T-helper 1 cell treated with Interleukin-12 subunit alpha and Interleukin-12 subunit beta and Interleukin-4 antibody, amounts not matched to agents 30 μg/mL and 1 μg/mL, for 36 hours (primary cell): ENCODE data around the gene PTOV1.

Source experiments
- H3K27ac Mint-ChIP-seq: one replicate; pipeline ENCODE4 v1.8.0; 2021; ENCODE audit warnings: mild to moderate bottlenecking, mixed read lengths
- H3K27me3 Mint-ChIP-seq: one replicate; pipeline ENCODE4 v1.8.0; 2021; ENCODE audit warnings: low read depth, mixed read lengths
- H3K36me3 Mint-ChIP-seq: one replicate; pipeline ENCODE4 v1.8.0; 2021; ENCODE audit warnings: low read depth, mixed read lengths
- H3K4me1 Mint-ChIP-seq: one replicate; pipeline ENCODE4 v1.8.0; 2021; ENCODE audit warnings: low read depth, mixed read lengths
- H3K4me3 Mint-ChIP-seq: one replicate; pipeline ENCODE4 v1.8.0; 2021; ENCODE audit warnings: mild to moderate bottlenecking, moderate library complexity, mixed read lengths
- H3K9me3 Mint-ChIP-seq: one replicate; pipeline ENCODE4 v1.8.0; 2021; ENCODE audit warnings: mixed read lengths

The PTOV1 gene

DNA sequence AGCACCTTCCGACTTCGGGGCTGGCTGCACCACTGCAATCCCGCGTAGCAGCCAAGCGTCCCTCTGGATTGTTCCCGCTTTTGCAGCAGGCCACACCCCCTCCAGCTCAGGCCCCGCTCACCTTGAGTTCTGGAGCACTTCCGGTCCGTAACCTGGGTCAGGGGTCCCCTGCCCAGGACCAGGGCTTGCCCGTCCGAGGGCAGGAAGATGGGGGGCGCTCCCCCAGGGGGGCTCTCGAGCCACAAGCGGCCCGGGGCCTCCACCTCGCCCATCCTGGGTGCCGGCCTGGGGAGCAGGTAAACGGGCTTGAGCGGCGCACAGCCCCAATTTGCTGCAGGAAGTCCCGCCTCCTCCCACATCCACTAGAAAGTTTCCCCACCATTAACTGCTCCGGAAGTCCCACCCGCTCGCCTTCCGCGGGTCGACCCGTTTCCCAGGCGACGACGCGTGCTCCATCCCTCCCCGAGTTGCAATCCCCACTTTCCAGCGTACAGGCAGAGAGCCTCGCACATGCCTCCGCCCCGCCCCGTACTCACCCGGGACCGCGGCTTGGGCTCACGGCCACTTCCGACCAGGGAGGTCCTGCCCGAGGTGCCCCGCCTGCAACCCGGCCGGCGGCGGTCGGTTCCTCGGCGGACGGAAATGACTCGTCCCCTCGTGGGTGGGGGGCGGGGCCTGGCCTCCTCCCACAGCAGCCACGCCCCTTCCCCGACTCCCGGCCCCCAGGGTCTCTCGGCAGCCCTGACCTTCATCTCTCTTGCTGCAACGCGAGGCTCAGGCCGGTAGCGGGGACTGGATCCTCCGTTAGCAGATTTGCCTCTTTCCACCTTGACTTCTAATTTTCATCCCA, 16.2 kb downstream of the PTOV1 start, which contains the start of gene PNKP:
Gene PNKP, minus strand, starts transcription at position 644 of the 850 bp plus-strand sequence. Its CDS starts 372 bp downstream, at position 272.
- Mint-ChIP-seq H3K4me3 (peak within 1 kb of the TSS; percentile 98), H3K27ac (no peak within 1 kb of the TSS), H3K36me3 (peaks cover 31% of the 10 kb centered on the region), H3K4me1 (peaks cover 39% of the 10 kb centered on the region), H3K9me3 (no peaks in the 10 kb centered on the region), H3K27me3 (no peaks in the 10 kb centered on the region)

DNA sequence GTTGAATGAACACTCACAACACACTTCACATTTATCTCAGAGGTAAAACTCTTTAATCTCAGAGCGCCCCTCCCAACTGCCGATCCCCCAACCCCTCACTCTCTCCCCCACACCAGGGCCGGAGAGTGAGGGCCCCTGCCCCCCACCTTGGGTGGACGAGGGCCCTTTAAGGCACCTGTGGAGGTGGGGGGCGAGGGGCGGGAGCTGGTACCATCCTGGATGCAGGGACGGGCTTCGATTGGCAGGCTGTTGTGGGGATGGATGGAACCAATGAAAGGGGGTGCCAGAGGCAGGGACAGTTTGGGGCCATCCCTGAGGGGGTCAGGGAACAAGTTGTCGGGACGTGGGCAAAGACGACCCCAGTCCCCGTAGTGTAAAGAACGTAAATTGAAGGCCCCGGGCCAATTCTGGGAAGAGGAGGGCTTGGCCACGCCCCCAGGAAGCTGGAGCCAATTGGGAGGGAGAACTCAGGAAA, 18.1 kb downstream of the PTOV1 start:
- H3K4me3 Mint-ChIP-seq: no peak overlapping the region
- no peaks in the 10 kb centered on the region for H3K9me3 Mint-ChIP-seq
- H3K27ac Mint-ChIP-seq: no peak overlapping the region
- H3K36me3 Mint-ChIP-seq: peaks cover 24% of the 10 kb centered on the region
- H3K4me1 Mint-ChIP-seq: peaks cover 39% of the 10 kb centered on the region
- no peaks in the 10 kb centered on the region for H3K27me3 Mint-ChIP-seq

DNA sequence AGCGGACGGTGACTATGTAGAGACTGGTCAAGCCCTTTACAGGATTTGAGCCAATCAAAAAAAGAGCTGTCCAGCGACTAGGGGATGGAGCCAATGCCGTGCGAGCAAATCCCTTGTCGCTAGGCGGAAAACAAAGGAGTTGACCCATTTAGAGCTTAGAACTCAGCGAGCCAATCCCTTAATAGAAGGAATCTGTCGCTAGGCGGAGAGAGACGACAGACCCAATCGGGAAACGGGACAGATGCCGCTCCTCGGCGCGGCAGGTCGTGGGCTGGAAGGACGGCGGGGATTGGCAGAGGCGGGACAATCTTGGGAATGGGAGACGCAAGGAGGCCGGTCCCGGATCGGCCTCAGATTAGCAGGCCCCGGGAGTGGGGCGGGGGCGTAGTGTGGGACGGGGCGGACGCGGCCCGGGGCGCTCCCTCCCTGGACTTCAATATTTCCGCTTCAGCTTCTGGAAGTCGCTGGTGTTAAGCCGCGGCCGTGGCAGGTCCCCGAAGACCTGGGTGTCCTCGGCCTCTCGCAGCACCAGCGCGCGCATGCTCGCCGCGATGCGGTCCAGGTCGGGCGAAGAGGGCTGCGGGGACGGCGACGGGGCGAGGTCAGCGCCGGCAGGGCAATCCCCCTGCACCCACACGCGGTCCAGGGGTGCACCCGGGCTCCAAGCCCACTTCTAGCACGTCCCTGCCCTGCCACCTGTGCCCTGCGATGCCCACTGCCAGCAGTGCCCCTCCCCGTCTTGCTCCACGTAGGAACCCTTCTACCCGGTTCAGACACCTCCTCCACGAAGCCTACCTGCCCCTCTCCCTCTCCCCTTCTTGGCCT, 18.7 kb downstream of the PTOV1 start:
- Mint-ChIP-seq H3K4me3 (peak overlapping the region; percentile 72), H3K9me3 (no peaks in the 10 kb centered on the region), H3K27ac (peak overlapping the region; percentile 73), H3K27me3 (no peaks in the 10 kb centered on the region), H3K4me1 (peaks cover 39% of the 10 kb centered on the region), H3K36me3 (peaks cover 17% of the 10 kb centered on the region)

DNA sequence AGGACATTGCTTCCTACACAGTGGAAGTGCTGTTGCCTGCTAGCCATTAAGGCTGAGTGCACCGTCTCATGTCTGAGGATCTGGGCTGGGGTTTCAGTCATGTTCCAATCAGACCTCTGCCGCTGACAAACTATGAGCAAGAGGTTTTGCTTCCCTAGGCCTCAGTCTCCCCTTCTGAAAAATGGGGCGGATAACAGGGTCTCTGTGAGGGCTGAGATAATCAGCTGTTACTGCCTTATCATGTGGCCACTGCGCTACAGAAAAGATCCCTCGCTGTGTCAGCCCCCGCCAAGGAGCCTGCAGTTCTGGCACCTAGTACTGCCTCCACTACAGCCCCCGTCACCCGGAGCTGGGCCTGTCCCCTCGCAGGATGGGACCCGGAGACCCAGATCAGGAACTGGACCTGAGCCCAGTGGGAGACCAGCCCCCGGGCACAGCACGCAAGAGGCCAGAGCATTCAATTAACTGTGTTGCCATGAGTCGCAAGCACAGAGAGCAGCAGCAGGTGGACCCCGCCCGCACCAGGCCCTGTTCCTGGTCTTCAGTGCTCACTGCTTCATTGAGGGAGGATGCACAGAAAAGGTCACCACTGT, 19.4 kb downstream of the PTOV1 start:
- peaks cover 13% of the 10 kb centered on the region for H3K36me3 Mint-ChIP-seq
- no peaks in the 10 kb centered on the region for H3K9me3 Mint-ChIP-seq
- peak overlapping the region; percentile 72 for H3K4me3 Mint-ChIP-seq
- peak overlapping the region; percentile 73 for H3K27ac Mint-ChIP-seq
- H3K4me1 Mint-ChIP-seq: peaks cover 40% of the 10 kb centered on the region
- no peaks in the 10 kb centered on the region for H3K27me3 Mint-ChIP-seq

DNA sequence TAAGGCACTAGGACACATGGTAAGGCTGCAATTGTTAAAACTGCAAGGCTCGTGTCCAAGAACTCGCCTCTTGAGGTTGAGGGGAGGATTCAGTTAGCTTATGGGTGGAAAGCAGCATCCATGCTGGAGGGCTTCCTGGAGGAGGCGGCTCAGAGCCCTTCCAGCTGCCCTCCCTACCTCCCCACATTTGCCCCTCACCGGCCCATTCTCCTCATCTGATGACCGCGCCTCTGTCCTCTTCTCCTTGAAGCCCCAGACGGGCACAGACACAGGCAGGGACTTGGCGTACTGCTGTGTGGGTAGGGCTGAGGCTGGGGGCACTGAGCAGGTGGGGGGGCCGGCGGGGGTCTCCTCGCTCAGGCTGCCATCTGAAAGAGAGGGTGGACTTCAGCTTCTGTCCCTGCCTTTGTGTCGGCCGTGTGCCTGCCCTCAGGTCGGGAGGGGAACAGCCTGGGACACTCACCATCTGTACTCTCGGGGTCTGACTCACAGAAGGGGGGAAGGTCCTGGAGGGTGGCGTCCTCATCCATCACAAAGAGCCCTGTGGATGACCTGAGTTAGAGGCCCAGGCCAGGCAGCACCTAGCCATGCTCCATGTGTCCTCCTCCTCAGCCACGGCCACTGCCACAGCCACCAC, 20.5 kb downstream of the PTOV1 start:
- Mint-ChIP-seq H3K36me3 (peaks cover 7% of the 10 kb centered on the region), H3K4me1 (peaks cover 34% of the 10 kb centered on the region), H3K27ac (peak overlapping the region; percentile 78)

DNA sequence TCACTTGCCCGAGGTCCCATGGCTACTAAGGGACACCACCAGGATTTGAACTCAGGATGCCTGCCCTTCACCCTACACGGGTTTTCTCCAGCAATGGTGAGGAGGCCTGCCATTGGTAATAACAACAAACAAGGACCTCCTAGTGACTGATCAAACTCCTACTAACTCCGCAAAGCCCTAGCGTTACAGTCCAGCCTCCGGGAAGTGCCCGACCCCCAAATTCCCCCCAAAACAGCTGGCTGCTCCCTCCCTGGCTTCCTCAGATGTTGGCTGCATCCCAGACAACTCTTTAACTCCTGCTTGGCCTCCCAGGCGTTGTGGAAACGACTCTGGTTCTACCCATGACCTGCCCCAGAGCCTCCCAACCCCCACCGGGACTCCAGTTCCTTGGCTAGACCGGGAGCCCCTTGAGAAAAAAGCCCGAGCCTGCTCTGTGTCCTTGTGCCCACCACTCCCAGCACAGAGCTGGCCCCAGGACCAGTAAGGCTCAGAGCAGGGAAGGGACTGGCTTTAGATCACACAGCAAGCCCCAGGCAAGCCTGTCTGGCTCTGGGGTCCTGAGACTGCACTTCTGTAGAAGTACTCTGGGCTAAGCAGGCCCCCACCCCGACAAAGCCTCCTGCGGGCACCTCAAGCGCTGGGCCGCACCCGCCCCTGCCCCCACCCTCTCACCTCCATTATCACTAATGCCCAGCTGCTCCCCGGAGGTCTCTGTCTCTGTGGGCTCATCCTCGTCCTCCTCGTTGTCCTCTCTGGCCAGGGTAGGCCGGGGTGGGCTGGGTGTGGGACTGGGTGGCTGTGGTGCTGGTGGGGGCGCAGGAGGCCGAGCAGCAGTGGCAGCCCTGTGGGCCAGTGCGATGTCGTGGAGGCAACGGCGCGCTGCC, 21.5 kb downstream of the PTOV1 start:
- Mint-ChIP-seq H3K9me3 (no peaks in the 10 kb centered on the region), H3K4me1 (peaks cover 28% of the 10 kb centered on the region), H3K27ac (peak overlapping the region; percentile 78), H3K27me3 (no peaks in the 10 kb centered on the region), H3K36me3 (peaks cover 4% of the 10 kb centered on the region), H3K4me3 (no peak overlapping the region)

More for the DNA sequence above, 20.5 kb downstream of the PTOV1 start:
- Mint-ChIP-seq H3K4me3 (no peak overlapping the region), H3K9me3 (no peaks in the 10 kb centered on the region), H3K27me3 (no peaks in the 10 kb centered on the region)

DNA sequence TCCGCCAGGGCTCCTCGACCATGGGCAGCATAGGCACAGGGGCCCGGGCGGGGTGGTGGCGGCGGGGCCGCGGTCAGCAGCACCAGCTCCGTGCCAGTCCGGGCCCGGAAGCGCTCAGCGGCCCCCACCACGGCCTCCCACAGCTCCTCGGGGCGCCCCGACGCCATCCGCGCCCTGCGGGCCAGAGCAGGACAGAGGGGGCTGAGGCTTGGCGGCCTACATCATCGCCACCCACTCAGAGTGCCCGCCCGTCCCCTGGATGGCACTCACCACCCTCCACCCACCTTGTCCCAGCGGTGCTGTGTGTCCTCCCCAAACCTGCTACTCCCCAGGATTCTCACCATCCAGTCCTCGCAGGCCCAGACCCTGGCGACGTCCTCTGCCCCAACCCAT, 22.2 kb downstream of the PTOV1 start:
- Mint-ChIP-seq H3K4me3 (no peak overlapping the region), H3K27ac (no peak overlapping the region), H3K4me1 (peaks cover 27% of the 10 kb centered on the region), H3K9me3 (no peaks in the 10 kb centered on the region), H3K36me3 (peaks cover 7% of the 10 kb centered on the region), H3K27me3 (no peaks in the 10 kb centered on the region)

DNA sequence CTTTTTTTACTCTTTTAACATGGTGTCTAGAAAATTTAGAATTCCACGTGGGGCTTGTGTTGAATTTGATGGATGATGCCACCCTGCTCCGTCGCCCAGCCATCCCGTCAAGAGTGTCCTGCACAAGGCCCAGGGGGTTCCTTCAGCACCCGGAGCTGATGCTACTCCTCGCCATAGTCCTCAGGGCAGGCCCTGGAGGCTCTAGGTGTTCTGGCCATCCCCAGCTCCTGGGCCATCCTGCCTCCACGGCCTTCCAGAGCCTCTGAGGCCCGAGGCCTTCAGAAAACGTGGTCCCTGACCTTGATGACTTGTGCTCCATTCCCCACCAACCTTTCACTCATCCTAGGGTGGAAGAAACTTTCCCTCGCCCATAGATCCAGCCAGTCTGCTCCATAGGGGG, 22.9 kb downstream of the PTOV1 start:
- H3K27ac Mint-ChIP-seq: no peak overlapping the region
- no peaks in the 10 kb centered on the region for H3K27me3 Mint-ChIP-seq
- H3K4me1 Mint-ChIP-seq: peaks cover 31% of the 10 kb centered on the region
- H3K4me3 Mint-ChIP-seq: no peak overlapping the region
- H3K9me3 Mint-ChIP-seq: no peaks in the 10 kb centered on the region
- peaks cover 8% of the 10 kb centered on the region for H3K36me3 Mint-ChIP-seq

DNA sequence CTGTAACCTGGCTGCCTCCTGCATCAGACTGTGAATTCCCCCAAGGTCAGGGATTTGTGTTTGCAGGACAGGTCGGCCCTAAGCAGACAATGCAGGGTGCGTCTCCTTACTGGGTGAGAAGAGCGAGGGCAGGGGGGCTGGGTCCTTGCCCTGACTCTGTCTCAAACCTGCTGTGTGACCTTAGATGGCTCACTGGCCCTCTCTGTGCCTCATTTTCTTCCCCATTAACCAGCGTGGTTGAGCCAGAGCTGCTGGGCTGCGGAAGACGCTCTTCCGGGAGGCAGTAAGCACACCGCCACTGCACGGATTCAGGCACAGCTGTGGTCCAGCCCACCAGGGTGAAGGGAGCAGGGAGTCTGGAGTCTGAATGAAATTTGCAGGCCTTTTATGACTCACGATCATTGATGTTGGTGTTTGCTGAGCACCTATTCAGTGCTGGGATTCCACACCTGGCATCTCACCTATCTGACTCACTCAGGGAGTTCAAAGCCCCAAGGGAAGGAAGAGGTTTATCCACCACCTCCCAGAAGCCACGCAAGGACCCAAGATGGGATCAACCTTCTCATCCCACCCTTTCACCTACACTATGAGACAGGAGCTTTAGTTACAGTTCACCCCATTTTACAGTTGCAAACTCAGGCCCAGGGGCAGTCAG, 23.7 kb downstream of the PTOV1 start:
- Mint-ChIP-seq H3K9me3 (no peaks in the 10 kb centered on the region), H3K4me3 (no peak overlapping the region), H3K36me3 (peaks cover 8% of the 10 kb centered on the region), H3K27ac (peak overlapping the region; percentile 18), H3K27me3 (no peaks in the 10 kb centered on the region), H3K4me1 (peaks cover 38% of the 10 kb centered on the region)

DNA sequence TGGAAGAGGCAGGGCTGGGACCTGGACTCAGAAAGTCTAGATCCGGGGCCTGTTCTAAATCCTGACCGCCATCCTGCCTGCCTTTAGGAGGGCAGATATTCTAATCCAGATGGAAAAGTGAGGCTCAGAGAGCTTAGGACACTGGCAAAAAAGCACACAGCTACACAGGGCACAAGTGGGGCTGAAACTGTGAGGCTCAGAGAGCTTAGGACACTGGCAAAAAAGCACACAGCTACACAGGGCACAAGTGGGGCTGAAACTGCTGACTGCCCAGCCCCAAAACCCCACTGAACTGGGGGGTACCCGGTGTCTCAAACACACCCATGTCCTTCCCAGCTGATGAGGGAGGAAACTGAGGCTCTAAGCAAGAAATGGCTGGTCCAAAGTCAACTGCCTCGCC, 24.2 kb downstream of the PTOV1 start:
- H3K4me1 Mint-ChIP-seq: peaks cover 36% of the 10 kb centered on the region
- no peaks in the 10 kb centered on the region for H3K27me3 Mint-ChIP-seq
- no peaks in the 10 kb centered on the region for H3K9me3 Mint-ChIP-seq
- H3K27ac Mint-ChIP-seq: no peak overlapping the region
- H3K36me3 Mint-ChIP-seq: peaks cover 8% of the 10 kb centered on the region
- H3K4me3 Mint-ChIP-seq: no peak overlapping the region

DNA sequence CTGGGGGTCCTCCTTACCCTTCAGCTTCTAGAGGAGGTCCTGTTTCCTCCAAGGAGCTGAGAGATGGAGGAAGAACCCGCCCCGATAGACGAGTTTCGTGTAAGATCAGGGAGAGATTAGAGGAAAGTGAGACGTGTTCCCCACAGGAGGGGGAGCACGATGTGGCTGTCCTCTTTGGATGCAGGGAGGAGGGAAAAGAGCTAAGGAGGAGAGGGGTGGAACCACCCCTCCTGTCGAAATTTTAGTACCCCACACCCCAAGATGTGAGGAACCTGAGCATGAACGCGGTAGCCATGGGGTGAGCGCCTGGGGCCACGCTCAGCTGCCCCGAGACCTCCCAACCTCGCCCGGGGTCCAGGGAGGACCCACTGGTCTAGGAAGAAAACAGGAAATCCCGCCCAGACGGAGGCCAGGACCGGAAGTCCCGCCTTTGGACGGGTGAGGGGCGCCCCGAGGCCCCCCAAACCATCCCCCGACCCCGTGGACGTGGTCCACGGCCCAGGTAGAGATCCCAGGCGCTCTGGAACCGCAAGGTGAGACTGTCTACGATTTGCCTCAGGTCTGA, 25.0 kb downstream of the PTOV1 start:
- Mint-ChIP-seq H3K36me3 (peaks cover 8% of the 10 kb centered on the region), H3K4me3 (no peak overlapping the region), H3K4me1 (peaks cover 32% of the 10 kb centered on the region), H3K27ac (no peak overlapping the region), H3K9me3 (no peaks in the 10 kb centered on the region), H3K27me3 (no peaks in the 10 kb centered on the region)

DNA sequence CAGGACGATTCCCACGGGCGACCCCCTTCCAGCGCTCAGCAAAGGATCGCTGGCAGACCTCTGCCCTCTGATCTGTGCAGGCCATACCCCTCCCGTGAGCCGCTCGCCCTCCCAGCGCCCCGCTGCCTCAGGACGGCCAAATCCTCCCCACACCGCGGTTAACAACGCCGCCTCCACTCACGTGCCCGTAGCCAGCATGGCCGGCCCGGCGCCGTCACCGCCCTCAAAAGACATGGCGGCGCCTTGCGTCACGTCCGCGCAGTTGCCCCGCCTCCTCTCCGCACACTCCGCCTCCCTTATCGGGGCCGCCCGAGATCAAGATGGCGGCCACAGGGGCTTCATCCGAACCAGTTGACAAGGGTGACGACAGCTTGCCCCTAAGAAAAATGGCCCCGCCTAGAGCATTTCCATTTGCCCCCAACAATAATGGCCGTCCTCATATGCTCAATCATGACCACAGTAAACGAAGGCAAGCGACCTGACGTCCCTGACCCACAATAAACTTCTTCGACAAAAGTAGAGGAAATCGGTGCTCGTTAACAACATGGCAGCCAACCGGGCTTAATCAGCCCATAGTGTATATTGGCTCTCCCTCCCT, 25.6 kb downstream of the PTOV1 start:
- H3K27ac Mint-ChIP-seq: no peak overlapping the region
- no peaks in the 10 kb centered on the region for H3K27me3 Mint-ChIP-seq
- peaks cover 8% of the 10 kb centered on the region for H3K36me3 Mint-ChIP-seq
- no peaks in the 10 kb centered on the region for H3K9me3 Mint-ChIP-seq
- H3K4me3 Mint-ChIP-seq: no peak overlapping the region
- H3K4me1 Mint-ChIP-seq: peaks cover 32% of the 10 kb centered on the region
